ENCODE data around the gene MICAL3.
A peak's percentile ranks its signal among the peaks of the same experiment; 100 is the strongest.
"Not testable (repeated sequence)": the region's sequence is repeated elsewhere in the genome, so short reads cannot be mapped to it uniquely, and the experiment has no call there.

The MICAL3 gene, protein sequence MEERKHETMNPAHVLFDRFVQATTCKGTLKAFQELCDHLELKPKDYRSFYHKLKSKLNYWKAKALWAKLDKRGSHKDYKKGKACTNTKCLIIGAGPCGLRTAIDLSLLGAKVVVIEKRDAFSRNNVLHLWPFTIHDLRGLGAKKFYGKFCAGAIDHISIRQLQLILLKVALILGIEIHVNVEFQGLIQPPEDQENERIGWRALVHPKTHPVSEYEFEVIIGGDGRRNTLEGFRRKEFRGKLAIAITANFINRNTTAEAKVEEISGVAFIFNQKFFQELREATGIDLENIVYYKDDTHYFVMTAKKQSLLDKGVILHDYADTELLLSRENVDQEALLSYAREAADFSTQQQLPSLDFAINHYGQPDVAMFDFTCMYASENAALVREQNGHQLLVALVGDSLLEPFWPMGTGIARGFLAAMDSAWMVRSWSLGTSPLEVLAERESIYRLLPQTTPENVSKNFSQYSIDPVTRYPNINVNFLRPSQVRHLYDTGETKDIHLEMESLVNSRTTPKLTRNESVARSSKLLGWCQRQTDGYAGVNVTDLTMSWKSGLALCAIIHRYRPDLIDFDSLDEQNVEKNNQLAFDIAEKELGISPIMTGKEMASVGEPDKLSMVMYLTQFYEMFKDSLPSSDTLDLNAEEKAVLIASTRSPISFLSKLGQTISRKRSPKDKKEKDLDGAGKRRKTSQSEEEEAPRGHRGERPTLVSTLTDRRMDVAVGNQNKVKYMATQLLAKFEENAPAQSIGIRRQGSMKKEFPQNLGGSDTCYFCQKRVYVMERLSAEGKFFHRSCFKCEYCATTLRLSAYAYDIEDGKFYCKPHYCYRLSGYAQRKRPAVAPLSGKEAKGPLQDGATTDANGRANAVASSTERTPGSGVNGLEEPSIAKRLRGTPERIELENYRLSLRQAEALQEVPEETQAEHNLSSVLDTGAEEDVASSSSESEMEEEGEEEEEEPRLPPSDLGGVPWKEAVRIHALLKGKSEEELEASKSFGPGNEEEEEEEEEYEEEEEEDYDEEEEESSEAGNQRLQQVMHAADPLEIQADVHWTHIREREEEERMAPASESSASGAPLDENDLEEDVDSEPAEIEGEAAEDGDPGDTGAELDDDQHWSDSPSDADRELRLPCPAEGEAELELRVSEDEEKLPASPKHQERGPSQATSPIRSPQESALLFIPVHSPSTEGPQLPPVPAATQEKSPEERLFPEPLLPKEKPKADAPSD (N-terminal part only)
- 43.3 to 45.3 reads per million in 2 donors for total RNA-seq

DNA sequence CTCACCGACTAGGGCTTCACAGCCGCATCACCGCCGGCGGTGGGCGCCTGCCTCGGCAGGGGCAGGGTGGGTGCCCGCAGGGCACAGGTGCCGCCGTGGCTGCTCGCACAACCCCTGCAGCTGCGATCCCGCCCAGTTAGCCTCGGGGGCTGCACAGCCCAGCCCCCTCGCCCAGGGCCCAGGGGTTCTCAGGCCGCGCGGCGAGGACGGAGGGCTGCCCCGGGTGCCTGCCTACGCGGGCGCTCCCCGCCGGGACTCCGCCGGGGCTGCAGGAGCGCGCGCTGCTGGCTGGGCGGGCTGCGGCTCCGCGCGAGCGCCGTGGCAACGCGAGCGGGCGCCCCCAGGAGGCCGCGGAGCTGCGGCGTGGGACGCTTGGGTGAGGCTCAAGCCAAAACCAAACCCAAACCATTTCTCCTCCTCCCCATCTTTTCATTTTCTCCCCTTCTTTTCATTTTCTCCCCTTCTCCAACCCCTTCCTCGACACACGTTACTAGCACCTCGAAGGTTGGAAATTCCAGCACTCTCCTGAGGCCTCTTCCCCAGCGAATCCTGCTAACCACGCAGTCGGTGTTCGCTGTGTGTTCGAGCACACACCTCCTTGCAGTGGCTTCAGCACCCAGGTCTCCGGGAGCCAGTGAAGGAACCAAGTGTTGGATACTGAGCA, at the start of gene MICAL3:
TSS of gene MICAL3 (minus strand) at position 286 of the 664 bp plus-strand sequence. CDS start 117,749 bp downstream, outside the sequence.
- DNase-seq = peak; percentile 36 to 79 (median 41)

DNA sequence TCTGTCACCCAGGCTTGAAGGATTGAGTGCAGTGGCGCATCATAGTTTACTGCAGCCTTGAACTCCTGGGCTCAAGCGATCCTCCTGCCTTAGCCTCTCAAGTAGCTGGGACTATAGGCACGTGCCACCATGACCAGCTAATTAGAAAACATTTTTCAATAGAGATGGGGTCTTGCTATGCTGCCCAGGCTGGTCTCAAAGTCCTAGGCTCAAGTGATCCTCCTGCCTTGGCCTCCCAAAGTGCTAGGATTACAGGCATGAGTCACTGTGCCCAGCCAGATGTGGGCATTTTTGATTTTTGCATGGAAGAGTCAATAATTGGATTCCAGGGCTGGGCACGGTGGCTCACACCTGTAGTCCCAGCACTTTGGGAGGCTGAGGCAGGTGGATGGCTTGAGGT, 49.6 kb upstream of the MICAL3 start:
- not testable (repeated sequence) for DNase-seq

DNA sequence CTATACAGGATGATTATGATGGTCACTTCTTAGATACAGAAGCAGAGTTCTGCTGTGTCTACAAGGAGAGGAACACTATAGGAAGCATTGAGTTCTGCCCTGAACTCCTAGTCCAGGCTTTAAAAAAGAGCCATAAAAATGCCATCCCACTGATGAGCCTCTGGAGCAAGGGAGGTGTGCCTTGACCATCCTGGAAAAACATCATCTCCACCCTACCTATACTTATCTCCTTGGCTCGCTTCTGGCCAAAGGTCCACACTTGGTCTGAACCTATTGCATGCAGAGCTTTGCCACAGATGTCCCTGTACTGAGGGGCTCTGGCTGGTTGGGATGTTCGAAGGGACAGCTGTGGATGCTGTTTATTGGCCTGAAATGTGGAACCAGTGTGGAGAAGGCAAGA, 49.1 kb upstream of the MICAL3 start:
- no peak for DNase-seq

DNA sequence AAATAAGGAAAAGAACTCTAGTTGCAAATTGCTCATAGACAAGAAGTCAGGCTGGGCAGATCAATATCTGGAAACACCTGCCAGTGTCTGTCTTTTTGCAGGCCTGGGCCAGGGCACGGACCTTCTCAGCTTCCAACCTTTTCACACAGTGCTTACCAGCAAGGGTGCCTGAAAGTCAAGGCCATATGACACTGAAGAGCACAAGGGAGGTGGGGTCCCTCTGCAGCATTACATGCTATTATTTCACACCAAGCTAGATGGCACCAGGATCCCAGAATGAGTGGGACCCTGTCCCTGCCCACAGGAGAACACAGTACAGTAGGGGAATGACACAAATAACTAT, 47.6 kb upstream of the MICAL3 start:
- no peak for DNase-seq

- not testable (repeated sequence) for DNase-seq
These were observed 47.1 kb upstream of the MICAL3 start for GRCh38 chr22:18071307-18071967.

DNA sequence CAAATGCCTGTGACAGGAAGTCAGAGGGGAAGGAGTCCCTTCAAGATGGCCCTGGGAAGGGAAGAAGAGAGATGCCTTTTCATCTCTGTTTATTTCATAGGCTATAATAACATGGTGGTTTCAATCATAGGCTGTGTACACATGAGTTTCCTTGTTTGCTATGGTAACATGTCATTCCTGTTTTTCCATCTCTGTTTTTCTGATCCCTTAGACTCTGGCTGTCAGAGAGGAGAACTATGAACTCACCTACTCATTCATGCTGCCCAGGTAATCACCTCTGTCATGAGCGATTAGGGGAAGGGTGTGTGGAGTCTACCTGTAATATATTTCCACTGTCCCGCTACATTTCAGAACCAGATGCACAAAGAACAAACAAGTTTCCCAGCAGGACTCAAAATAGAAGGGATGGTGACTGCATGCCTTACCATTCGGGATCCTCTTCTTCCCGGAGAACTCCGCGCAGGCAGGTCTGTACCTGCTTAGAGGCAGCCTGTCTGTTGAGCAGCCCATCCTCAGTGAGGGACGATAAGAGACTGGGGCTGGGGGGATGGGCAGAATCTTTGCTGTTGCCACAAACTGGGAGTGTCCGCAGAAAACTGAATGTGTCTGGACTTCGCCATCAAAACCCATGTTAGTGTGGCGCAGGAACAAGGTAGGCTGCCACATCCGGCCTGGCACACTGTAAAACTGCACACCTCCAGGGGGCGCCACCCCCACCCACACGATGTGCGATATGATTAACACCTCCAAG, 46.4 kb upstream of the MICAL3 start:
- no peak for DNase-seq

- no peak for DNase-seq
These were observed 45.7 kb upstream of the MICAL3 start for GRCh38 chr22:18070041-18070440.

- DNase-seq = no peak
These were observed 44.7 kb upstream of the MICAL3 start for GRCh38 chr22:18069041-18069440.

DNA sequence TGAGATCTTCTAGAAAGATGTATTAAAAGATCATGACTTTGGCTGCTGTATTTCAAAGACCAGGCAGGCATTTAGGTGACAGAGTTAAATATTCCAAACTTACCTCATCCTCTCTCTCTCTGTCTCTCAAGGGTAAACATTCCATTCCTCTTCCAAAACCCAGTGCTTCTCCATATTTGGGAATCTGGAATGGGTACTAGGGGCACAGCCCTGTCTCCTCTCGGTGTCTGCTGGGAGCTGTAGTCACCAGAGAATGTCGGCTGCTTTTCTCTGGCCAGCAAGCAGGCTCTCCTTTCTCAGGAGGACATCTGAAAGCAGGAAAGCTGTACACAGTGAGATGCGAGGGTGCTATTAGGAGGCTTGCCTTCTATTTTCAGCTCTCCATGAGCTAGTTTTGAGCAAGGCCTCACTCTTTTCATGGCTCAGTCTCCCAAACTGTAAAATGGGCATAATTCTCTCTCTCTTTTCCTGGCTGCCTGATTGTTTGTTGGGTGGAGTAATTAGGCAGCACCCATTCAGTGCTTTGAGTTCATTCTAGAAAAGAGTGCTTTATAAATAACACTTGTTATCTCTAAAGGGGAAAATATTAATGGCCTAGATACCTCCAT, 44.1 kb upstream of the MICAL3 start:
- no peak for DNase-seq

DNA sequence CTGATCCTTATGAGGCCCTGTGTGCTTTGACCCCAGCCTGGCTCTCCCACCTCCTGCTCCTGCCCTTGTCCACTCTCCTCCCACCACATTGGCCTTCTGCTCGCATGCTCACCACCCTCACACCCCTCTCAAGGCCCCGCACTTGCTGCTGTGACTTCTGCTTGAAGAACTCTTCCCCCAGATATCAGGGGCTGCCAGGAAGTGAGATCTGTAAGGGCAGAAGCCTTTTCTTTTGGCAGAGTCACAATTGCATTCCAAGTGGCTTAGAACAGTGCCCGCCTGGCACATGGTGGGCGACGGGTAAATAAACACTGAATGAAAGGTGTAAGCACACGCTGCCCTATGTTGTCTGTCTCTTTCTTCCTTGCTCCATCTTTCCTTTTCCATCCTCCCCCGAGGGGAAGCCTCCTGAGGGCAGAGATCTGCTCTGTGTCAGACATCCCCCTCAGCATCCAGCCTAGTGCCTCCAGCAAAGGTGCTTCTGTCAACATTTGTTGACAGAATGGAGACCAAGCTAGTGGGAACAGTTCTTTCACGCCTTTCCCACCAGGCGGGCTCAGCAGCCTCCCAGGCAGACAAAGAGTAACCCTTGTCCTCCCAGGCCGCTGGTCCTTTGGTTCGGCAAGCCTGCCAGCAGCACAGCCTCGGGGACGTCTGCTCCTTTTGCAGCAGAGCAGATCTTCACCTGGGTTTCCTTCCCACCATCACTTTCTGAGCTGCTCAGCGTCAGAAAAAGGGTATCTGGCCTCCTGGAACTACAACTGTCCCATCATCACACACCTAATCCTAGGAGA, 43.4 kb upstream of the MICAL3 start:
- DNase-seq = no peak

- DNase-seq = no peak
These were observed 42.8 kb upstream of the MICAL3 start for GRCh38 chr22:18067121-18067520.

DNA sequence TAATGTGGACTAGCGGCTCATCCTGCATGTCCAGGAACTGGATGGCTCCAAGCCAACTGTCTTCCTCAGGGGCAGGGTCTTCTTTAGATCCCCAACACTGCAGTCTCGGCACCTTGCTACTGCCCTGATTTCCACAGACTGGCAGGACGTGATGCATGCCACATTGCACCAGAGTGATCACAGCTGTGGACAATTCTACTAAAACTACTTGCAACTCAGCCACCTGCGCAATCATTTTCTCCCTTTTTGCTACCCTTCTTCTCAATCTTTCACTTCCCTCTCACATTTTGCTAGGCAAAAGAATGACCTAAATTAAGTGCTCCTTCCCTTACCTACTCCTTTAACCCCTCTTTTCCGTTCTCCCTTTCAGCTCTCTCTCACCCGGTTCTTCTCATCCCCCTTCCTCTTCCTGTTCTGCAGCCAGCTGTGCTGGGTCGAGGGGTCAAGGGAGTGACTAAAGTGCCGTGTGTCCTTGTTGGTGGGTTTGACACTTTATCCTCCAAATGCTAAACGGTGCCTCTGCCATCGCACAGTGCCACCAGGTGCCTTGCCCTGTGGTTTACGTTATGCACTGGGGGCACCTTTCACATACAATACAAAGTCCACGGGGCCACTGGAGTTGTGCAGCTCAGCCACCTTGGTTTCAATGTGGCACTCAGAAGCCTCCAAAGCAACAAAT, 42.0 kb upstream of the MICAL3 start:
- DNase-seq = no peak

DNA sequence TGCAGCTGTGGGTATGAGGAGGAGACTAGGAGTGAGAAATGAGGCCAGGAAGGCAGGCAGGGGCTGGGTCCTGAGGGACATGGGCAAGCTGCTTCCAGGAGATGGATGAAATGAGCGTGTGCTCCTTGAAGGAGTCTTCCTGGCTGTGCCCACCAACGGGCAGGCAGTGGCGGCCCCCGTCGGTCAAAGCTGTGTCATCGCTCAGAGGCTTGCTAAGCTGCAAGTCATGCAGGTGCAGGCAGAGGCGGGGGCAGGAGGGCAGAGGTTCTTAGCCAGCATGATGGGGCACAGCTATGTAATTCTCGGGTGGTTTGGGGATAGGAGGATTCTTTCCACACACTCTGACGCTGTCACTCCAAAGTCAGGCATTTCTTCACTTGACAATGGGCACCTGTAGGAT, 40.9 kb upstream of the MICAL3 start:
- no peak for DNase-seq

DNA sequence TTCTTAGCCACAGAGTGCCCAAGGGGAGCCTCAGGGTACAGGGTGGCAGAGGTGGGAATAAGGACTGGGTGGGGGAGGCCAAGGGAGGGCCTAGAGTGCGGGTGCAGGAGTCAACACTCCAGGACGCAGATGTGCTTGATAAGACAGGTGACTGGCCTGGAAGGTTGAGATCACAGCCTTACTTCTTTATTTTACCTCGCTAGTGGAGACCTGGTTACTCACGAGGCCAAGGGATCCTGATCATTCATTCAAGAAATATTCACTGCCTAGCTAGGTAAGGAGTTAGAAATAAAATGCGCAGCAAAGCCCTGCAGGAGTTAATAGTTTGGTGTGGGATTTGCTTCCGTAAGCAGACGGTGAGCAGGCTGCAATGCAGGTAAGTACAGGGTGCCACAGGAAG, 40.3 kb upstream of the MICAL3 start:
- DNase-seq = no peak

DNA sequence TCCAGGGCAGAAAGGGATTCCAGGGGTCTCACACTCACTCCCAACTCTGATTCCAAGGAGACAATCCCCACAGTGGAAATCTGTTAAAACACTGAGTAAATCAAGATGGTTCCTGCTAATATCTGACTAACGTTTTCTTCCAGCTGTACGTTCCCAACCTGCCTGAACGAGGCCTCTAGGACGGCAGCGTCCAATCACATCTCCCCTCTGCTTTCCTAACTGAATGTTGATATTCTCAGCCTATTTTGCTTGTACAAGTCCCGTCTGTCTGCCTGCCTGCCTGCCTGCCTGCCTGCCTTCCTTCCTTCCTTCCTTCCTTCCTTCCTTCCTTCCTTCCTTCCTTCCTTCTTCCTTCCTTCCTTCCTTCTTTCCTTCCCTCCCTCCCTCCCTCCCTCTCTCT, 39.4 kb upstream of the MICAL3 start:
- DNase-seq = not testable (repeated sequence)

DNA sequence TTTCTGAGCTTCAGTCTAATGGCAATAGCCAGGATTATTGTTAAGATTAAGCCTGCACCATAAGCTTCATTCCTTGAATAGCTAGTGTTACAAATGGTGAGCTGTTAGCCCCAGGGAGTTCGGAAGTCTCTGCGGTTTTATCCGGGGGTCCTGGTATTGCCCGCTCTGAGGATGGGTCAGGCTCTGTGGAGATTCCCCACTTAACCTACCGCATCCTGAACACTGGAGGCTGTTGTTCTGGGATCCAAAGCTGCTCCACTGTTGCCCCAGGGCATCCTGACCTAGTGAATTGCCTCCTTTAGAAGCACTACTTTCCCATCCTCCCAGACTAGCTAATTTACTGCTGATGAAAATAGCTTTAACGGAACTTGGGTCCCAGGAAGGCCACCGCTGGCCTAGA, 38.9 kb upstream of the MICAL3 start:
- no peak for DNase-seq

DNA sequence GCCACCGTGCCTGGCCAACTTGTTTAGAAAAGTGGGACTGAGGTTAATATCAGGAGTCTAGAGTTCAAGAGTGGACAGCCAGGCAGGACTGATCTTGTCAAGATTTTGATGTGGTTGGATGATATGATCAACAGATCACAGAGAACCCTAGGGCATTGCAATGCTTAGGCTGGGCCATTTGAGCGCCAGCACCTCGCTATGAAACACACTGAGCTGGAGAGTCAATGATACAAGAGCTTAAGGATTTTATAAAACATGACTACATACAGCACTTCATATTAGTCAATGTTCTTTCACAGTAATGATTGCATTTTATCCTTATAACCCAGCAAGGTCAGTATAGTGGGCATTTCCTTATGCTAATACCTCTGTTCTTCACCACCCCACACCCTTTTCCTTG, 38.1 kb upstream of the MICAL3 start:
- no peak for DNase-seq

- DNase-seq = no peak
These were observed 36.6 kb upstream of the MICAL3 start for GRCh38 chr22:18060646-18061620.
